Mesodermal cell (in vitro differentiated cells): ENCODE measurements around the gene IDUA.

Experiments used
- H3K27ac ChIP-seq: 2 replicates; pipeline ENCODE4 v1.7.0; 2013; ENCODE audit warnings: mild to moderate bottlenecking, low read depth, low read length, moderate library complexity; ENCODE audit not compliant: severe bottlenecking
- H3K36me3 ChIP-seq: 2 replicates; pipeline ENCODE4 v1.7.1; 2013; ENCODE audit warnings: mild to moderate bottlenecking, low read length, moderate library complexity; ENCODE audit not compliant: control insufficient read depth, insufficient read depth
- H3K4me1 ChIP-seq: one replicate; pipeline ENCODE4 v1.7.1; 2013; ENCODE audit warnings: mild to moderate bottlenecking, low read length; ENCODE audit not compliant: insufficient read depth, control insufficient read depth, poor library complexity, severe bottlenecking
- H3K4me3 ChIP-seq: 2 replicates; pipeline ENCODE4 v1.7.0; 2013; ENCODE audit warnings: low read length, control low read depth, mild to moderate bottlenecking; ENCODE audit not compliant: insufficient read depth, poor library complexity, severe bottlenecking; ENCODE audit errors: extremely low read depth
- H3K9me3 ChIP-seq: 2 replicates; pipeline ENCODE4 v1.7.1; 2013; ENCODE audit warnings: mild to moderate bottlenecking, low read length, moderate library complexity; ENCODE audit not compliant: control insufficient read depth
- WGBS, 2 experiments: methylation state at CpG; one replicate each; pipeline ENCODE4 v1.1.5; 2013; ENCODE audit warnings: missing lambda C conversion rate in 2 of 2; ENCODE audit not compliant: insufficient coverage in 2 of 2; 5-methylcytosine and 5-hydroxymethylcytosine counted together

The IDUA gene

DNA sequence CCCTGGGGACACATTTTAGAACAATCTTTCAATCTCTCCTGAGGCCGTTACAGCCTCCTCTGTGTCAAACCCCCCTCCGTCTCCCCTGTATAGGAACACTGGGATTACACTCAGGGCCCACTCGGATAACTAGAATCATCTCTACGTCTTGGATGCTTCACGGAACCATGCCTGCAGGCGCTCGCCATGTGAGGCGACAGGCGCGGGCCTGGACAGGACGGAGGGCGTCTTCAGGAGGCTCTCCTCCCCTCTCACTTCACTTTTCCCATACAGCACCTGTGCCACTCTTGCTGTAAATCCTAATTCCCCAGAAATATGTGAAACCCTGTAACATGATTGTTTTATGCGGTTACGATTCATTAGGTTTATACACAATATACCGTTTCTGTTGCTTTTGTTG is 4.0 kb upstream of the IDUA start:
- H3K36me3 ChIP-seq: no peaks in the 10 kb centered on the region
- no peak overlapping the region for H3K4me3 ChIP-seq
- H3K9me3 ChIP-seq: no peaks in the 10 kb centered on the region
- peaks cover 17% of the 10 kb centered on the region for H3K4me1 ChIP-seq
- whole genome bisulfite sequencing, 2 experiments: 96 to 98% methylated on average over 13 to 15 of the region's 15 CpGs
- H3K27ac ChIP-seq: no peak overlapping the region

DNA sequence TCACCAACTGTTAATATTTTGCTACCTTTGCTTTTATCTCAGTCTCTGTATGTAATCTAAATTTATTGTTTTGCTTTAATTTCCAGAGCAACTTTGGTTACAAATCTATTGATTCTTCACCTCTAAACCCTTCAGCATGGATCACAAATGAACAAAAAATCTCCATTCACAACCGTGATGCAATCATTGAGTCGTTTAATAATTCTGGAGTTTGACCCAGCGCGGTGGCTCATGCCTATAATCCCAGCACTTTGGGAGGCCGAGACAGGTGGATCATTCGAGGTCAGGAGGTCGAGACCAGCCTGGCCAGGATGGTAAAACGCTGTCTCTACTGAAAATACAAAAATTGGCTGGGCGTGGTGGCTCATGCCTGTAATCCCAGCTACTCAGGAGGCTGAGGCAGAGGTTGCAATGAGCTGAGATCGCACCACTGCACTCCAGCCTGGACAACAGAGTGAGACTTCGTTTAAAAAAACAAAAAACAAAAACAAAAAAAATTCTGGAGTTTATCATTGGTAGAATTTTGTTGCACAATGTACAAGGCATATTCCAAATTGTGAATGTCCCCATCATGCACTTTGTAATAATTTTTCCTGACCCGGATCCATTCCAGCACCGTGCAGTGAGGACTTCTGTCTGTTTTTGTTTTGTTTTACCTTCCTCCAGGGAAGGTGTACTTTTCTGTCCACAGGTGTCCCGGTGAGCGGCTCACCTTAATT is 2.3 kb upstream of the IDUA start:
- Histone ChIP-seq H3K27ac (no peak overlapping the region), H3K4me1 (peaks cover 10% of the 10 kb centered on the region), H3K9me3 (no peaks in the 10 kb centered on the region), H3K4me3 (no peak overlapping the region), H3K36me3 (no peaks in the 10 kb centered on the region)
- WGBS, 2 experiments: 86 to 88% methylated on average over 11 to 13 of the region's 15 CpGs

DNA sequence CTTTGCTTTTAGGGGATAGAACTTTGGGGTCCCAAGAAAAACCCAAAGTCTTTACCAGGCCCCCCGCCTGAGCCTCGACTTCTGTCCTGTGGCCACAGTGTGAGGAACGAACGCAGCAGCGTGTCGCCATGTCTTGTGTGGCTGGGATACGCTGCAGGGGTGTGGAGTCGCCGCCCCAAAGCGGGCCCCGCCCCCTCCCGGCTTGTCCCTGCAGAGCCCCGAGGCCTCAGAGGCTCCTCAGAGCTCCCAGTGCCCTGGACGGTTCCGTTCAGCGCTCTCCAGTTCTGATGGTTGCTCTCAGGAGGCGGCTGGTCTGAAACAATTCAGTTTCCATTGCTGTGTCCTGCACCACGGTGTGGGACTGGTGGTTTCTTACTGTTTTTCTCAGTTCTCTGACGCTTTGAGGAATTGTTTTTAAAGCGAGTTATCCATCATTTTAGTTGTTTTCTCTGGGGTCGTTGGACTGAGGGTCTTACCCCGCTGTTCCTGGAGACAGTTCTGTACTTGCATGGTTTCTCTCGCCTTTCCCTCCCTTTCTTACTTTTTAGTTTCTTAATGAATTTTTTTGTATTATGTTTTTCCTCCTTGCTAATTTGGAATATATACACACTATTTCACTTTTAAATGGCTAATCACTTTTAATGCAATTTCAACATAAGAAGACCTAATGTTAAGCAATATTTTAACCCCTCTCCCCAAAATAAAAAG is 1.6 kb upstream of the IDUA start:
- H3K4me3 ChIP-seq: no peak overlapping the region
- H3K27ac ChIP-seq: no peak overlapping the region
- H3K36me3 ChIP-seq: no peaks in the 10 kb centered on the region
- H3K9me3 ChIP-seq: no peaks in the 10 kb centered on the region
- peaks cover 4% of the 10 kb centered on the region for H3K4me1 ChIP-seq
- 11 to 14% methylated on average over 18 of the region's 23 CpGs for WGBS, 2 experiments

DNA sequence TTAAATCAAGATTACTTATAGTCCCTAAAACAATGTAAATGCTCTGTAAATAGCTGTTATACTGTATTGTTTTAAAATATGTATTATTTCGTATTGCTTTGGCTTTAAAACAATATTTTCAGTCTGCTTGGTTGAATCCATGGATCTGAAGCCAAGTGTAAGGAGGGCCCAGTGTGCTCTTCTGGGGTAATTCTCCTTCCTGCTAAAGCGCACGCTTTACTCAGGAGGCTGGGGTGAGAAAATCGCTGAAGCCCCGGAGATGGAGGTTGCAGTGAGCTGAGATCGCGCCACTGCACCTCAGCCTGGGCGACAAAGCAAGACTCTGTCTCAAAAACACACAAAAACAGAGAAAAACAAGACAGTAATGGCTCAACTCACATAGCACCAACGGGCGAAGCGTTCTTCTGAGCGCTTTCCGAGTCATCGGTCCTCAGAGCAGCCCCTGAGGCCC is 391 bp upstream of the IDUA start:
- H3K27ac ChIP-seq: no peak overlapping the region
- H3K9me3 ChIP-seq: no peaks in the 10 kb centered on the region
- 8 to 22% methylated on average over 10 to 14 of the region's 14 CpGs for WGBS, 2 experiments

DNA sequence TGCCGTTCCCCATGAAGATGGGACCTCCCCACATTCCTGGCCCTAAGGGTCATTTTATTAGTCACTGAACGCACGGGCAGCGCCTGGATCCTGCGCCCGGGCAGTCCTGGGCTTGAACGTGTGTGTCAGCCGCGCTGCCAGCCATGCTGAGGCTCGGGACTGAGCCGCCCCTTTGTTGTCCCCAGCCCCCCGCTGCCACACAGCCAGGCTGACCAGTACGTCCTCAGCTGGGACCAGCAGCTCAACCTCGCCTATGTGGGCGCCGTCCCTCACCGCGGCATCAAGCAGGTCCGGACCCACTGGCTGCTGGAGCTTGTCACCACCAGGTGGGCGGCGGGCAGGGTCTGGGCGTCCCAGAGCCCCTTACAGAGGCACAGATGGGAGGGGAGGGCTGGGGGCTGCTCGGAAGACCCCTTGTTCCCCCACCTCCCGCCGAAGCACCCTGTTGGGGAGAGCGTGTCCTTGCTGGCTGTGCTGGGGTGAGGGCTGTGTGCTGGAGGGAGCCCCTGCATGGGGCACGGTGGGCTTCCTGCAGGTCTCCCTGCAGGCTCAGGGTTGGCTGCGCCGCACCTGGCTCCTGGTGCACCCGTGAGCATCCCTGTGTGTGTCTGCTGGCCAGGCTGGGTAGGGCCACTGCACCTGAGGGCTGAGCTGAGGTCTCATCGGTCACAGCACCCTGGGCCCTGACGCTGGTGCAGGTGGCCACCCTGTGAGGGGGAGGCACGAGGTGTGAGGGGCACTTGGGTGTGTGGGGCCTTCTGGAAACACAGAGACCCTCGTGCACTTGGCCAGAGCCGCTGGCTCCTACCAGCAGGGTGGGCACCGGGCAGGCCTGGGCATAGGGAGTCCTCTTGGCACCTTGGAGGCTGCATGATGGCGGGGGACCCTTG is 1.0 kb downstream of the IDUA start:
- 84 to 87% methylated on average over 29 to 33 of the region's 37 CpGs for WGBS, 2 experiments
- H3K36me3 ChIP-seq: no peaks in the 10 kb centered on the region
- H3K9me3 ChIP-seq: no peaks in the 10 kb centered on the region
- H3K4me3 ChIP-seq: peak overlapping the region; percentile 49
- no peaks in the 10 kb centered on the region for H3K4me1 ChIP-seq
- H3K27ac ChIP-seq: no peak overlapping the region

More for the DNA sequence above, 391 bp upstream of the IDUA start:
- H3K4me1 ChIP-seq: no peaks in the 10 kb centered on the region
- H3K4me3 ChIP-seq: peak overlapping the region; percentile 49
- H3K36me3 ChIP-seq: no peaks in the 10 kb centered on the region

DNA sequence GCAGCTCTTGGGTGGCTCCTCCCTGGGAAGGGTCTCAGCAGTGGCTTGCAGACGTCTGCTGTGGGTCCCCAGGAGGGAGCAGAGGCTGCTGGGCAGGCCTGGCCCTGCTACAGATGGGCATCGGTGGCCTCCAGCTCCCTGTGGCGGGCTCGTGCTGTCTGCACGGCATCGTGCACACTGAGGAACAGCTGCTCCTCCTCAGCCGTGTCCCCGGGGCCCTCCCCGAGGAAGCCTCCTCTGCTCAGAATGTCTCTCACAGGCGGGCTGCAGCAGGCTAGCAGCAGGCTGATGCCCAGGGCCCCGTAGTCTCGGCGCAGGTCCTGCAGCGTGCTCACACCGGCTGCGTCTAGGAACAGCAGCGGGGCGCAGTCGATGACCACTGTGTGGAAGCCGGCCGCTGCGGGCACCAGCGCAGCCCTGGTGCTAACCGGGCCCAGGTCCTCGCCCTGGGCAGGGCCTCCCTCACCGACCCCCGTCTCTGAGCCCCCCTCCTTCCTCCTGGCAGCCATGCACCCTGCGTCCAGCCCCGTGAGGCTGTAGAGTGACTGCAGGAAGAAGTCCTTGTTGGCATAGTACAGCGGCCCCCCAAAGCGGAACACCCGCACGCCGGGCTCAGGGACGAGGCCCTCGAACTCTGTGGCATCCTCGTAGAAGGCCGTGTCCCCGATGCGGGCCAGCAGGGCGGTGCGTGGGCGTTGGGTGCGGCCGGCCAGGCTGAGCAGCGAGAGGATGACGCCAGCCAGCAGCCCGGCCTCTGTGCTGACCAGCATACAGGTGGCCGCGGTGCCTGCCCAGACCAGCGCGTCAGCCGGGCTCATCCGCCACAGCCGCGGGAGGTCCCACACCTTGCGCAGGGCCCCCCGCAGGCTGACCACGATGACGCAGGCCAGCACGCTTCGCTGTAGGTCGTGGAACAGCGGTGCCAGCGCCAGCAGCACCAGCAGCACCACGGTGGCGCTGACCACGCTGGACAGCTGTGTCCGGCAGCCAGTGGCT is 2.2 kb downstream of the IDUA start:
- WGBS, 2 experiments: 91 to 92% methylated on average over 65 to 68 of the region's 69 CpGs
- Histone ChIP-seq H3K4me3 (no peak overlapping the region), H3K9me3 (no peaks in the 10 kb centered on the region), H3K27ac (no peak overlapping the region), H3K36me3 (no peaks in the 10 kb centered on the region), H3K4me1 (no peaks in the 10 kb centered on the region)

DNA sequence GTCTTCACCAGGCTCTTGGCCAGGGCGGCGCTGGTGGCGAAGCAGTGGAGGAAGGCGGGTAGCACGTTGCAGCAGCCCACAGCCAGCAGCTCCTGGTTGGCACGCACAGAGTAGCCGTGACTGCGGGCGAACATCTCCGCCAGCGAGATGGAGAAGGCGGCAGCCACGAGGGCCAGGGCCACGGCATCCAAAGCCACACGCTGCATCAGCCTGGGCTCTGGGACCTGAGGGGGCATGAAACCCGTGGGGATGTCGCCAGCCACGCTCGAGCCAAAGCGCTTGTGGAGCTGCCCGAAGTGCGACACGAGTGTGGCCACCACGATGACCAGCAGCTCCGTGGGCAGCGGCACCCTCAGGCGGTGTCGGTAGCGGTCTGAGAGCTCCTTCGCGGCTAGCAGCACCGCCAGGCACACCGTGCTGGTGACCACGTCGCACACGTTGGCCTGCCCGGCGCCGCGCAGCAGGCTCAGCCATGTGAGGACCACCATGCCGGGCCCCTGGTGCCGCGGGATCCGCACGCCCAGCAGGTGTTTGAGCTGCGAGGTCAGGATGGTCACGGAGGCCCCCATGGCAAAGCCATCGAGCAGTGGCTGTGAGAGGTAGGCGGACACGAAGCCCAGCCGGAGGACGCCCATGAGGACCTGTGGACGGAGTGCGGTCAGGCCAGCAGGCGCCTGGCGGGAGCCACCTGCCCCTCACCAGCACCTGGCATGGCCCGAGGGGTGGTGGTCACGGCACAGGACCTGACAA is 3.1 kb downstream of the IDUA start:
- Histone ChIP-seq H3K27ac (no peak overlapping the region), H3K4me1 (no peaks in the 10 kb centered on the region), H3K9me3 (no peaks in the 10 kb centered on the region), H3K36me3 (no peaks in the 10 kb centered on the region), H3K4me3 (no peak overlapping the region)
- 93 to 95% methylated on average over 58 of the region's 58 CpGs for WGBS, 2 experiments

DNA sequence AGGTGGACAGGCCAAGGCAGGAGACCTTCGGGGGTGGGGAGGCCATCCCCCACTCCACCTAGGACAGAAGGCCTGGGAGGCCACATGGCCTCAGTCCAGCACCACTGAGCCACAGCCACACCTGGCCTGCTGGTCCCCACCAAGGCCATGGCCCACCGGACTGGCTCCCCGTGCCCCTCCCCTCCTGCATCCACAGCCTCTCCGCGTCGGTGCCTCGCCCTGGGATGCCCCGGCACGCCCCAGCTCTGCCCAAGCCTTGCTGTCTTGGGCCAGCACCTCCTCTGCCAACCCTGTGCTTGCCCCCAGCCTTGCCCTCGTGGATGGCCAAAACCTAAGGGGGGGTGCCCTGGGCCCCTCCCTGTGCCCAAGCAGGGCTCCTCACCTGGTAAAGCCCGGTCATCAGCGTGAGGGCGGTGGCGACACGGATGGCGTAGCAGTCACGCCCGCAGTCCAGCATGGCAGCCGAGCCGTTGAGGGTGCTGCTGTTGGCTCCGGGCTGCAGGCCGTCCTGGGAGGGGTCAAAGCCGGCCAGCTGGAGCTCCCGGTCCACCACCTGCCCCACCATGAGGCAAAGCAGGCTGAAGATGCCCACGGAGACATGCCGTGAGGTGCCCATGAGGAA is 4.0 kb downstream of the IDUA start:
- no peaks in the 10 kb centered on the region for H3K36me3 ChIP-seq
- no peak overlapping the region for H3K4me3 ChIP-seq
- no peaks in the 10 kb centered on the region for H3K9me3 ChIP-seq
- no peaks in the 10 kb centered on the region for H3K4me1 ChIP-seq
- H3K27ac ChIP-seq: no peak overlapping the region
- WGBS, 2 experiments: 93 to 95% methylated on average over 20 to 24 of the region's 26 CpGs
